GM13977 (cell line): ENCODE results near the gene DAD1.
A peak's percentile ranks its signal among the peaks of the same experiment; 100 is the strongest.

ENCODE experiments used
- DNase-seq: peaks from one replicate; pipeline ENCODE4 v3.0.0; 2012; ENCODE audit warnings: low spot score
- CTCF ChIP-seq: IDR thresholded peaks from 2 replicates; pipeline ENCODE4 v1.5.1; 2012; ENCODE audit warnings: mild to moderate bottlenecking, control low read depth; ENCODE audit not compliant: insufficient read depth; ENCODE audit errors: extremely low read depth, missing control alignments
- in situ Hi-C: fragments of 300-500 bp; cut with MboI; formaldehyde crosslinking; loops from one replicate; pipeline ENCODE4 v1.12.0; 2022; ENCODE audit warnings: low sequenced_read_pairs, low pct_unique_long_range_greater_than_20kb, mixed read lengths, inconsistent platforms; ENCODE audit not compliant: unreplicated experiment

Gene DAD1

GRCh38 chr14:22531451-22532344 is 57.3 kb downstream of the DAD1 start:
- peak; percentile 63 for DNase-seq
- in situ Hi-C loops = no loop called here
- TF ChIP-seq CTCF = no peak

GRCh38 chr14:22530127-22530526 is 58.9 kb downstream of the DAD1 start:
- TF ChIP-seq CTCF = no peak
- in situ Hi-C loops = no loop called here
- no peak for DNase-seq

- no peak for TF ChIP-seq CTCF
- no peak for DNase-seq
- in situ Hi-C loops = no loop called here
These were observed 62.3 kb downstream of the DAD1 start for GRCh38 chr14:22526744-22527143.

GRCh38 chr14:22526218-22526617 is 62.8 kb downstream of the DAD1 start:
- in situ Hi-C loops = no loop called here
- no peak for TF ChIP-seq CTCF

GRCh38 chr14:22524784-22525161 is 64.3 kb downstream of the DAD1 start:
- in situ Hi-C loops = no loop called here
- no peak for DNase-seq
- no peak for TF ChIP-seq CTCF

More at GRCh38 chr14:22526218-22526617, 62.8 kb downstream of the DAD1 start:
- no peak for DNase-seq

GRCh38 chr14:22524115-22524783 is 64.8 kb downstream of the DAD1 start:
- no peak for DNase-seq
- in situ Hi-C loops = no loop called here
- TF ChIP-seq CTCF = no peak
